ENCODE measurements around the gene OXCT1. TPM values are rescaled to one million over a fixed set of nuclear protein-coding genes. Genes with fewer than 3 reads are reported as not detected.

Gene OXCT1
- total and polyA plus RNA-seq, 2 of the 8 experiments (the other 6 are each of a cell fraction or from before 2014, with no cell fraction given), result 10.1 to 28.2 TPM

DNA sequence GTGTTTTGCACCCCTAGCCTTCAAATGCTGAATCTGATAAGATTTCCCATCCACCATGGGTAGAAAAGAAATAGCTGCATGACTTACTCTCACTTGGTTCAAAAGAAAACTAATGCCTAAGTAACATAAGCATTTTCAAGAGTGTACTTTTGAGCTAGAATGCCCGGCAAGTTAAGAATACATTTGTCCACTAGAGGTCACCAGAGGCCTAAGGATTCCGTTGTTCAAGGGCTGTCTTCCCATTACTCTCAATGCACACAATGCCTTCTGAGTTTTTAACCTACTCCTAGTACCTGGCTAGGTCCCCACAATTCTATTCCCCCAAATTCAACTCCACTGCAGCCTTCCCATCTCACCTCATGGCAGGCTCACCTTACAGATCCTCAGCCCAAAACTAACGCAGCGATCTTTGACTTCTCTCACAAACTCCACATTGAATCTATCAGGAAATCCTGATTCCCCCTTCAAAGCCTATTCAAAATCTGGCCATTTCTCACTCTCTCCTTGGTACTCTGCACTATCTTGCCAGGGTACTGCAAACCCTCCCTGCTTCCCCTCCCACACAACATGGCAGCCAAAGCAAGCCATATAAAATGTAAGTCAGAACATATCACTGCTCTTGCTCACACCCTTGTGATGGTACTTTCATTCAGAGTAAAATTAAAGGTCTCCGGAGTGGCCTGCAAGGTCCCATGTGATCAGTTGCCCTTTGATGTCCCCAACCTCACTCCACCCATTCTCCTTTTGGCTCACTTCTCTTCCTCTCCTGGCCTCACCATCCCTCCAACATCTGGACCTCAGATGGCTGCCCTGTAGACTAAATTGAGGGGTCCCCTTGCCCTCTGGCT, 13.4 kb downstream of the OXCT1 start:
- Histone ChIP-seq H3K23me2 (ENCODE audit: low read depth, low read length) (no peaks in the 10 kb centered on the region), H3K14ac (ENCODE audit: insufficient read length) (no peak overlapping the region), H3K4me2 (ENCODE audit: insufficient read depth in 1 of 2, low read depth in 2 of 2, low read length in 2 of 2) (no peak overlapping the region), H4K5ac (ENCODE audit: insufficient read length, low read depth, low read length) (no peak overlapping the region), H2AFZ (ENCODE audit: low read length) (no peak overlapping the region), H2AK5ac (ENCODE audit: low read depth, low read length) (no peak overlapping the region), H3K27ac (ENCODE audit: low read depth, low read length) (no peak overlapping the region), H4K91ac (replicated peaks; ENCODE audit: insufficient read length, low read length) (no peak overlapping the region), H4K20me1 (replicated peaks in 1 of 2; ENCODE audit: control insufficient read depth in 1 of 2, insufficient read depth in 2 of 2, low read length in 2 of 2) (peaks cover 0 to 3% of the 10 kb centered on the region in 2 experiments), H3K4me3 (ENCODE audit: extremely low read depth in 1 of 4, insufficient read depth in 2 of 4, low read depth in 3 of 4, low read length in 4 of 4) (no peak overlapping the region), H3K23ac (ENCODE audit: insufficient read length) (no peak overlapping the region), H3K4me1 (replicated peaks in 1 of 4; ENCODE audit: control insufficient read depth in 3 of 4, insufficient read depth in 4 of 4, low read length in 3 of 4) (no peaks in the 10 kb centered on the region), H4K8ac (ENCODE audit: extremely low read depth, insufficient read depth, low read length) (0 out of 2 replicates have a peak overlapping the region, but pooled peaks have one; percentile 12), H3K4ac (replicated peaks; ENCODE audit: insufficient read length, low read depth, low read length) (no peak overlapping the region), H2BK12ac (ENCODE audit: low read depth, low read length) (no peak overlapping the region), H3K9ac (replicated peaks in 1 of 4; ENCODE audit: extremely low read depth in 1 of 4, low read depth in 3 of 4, low read length in 3 of 4) (no peak overlapping the region), H2BK15ac (ENCODE audit: low read length) (no peak overlapping the region), H3K27me3 (replicated peaks in 1 of 4; ENCODE audit: control insufficient read depth in 3 of 4, extremely low read depth in 1 of 4, insufficient read depth in 3 of 4, low read length in 3 of 4) (peaks cover 0 to 2% (median 0%) of the 10 kb centered on the region in 4 experiments; a peak in 1 of 7 replicates), H3K79me2 (ENCODE audit: control insufficient read depth in 1 of 2, insufficient read depth in 2 of 2, low read length in 2 of 2) (no peaks in the 10 kb centered on the region), H3K56ac (replicated peaks; ENCODE audit: insufficient read length, low read depth, low read length) (no peak overlapping the region), H2BK5ac (ENCODE audit: low read depth, low read length) (no peak overlapping the region), H2BK120ac (replicated peaks; ENCODE audit: low read depth, low read length) (no peak overlapping the region), H3K36me3 (ENCODE audit: control insufficient read depth in 2 of 4, insufficient read depth in 4 of 4, low read length in 3 of 4) (peaks cover 2 to 21% (median 7%) of the 10 kb centered on the region in 4 experiments; a peak in 5 of 8 replicates), H3K18ac (ENCODE audit: extremely low read depth, low read length) (no peak overlapping the region), H3K79me1 (ENCODE audit: low read depth, low read length) (no peaks in the 10 kb centered on the region), H2BK20ac (ENCODE audit: low read length) (no peak overlapping the region), H3K9me3 (ENCODE audit: insufficient read depth in 2 of 2, low read depth in 1 of 2, low read length in 1 of 2) (no peaks in the 10 kb centered on the region)
- DNase-seq (ENCODE audit: low read depth in 1 of 2, low spot score in 2 of 2), result peak in 1 of 2 experiments; percentile 60
- TF ChIP-seq, protein P1, sequence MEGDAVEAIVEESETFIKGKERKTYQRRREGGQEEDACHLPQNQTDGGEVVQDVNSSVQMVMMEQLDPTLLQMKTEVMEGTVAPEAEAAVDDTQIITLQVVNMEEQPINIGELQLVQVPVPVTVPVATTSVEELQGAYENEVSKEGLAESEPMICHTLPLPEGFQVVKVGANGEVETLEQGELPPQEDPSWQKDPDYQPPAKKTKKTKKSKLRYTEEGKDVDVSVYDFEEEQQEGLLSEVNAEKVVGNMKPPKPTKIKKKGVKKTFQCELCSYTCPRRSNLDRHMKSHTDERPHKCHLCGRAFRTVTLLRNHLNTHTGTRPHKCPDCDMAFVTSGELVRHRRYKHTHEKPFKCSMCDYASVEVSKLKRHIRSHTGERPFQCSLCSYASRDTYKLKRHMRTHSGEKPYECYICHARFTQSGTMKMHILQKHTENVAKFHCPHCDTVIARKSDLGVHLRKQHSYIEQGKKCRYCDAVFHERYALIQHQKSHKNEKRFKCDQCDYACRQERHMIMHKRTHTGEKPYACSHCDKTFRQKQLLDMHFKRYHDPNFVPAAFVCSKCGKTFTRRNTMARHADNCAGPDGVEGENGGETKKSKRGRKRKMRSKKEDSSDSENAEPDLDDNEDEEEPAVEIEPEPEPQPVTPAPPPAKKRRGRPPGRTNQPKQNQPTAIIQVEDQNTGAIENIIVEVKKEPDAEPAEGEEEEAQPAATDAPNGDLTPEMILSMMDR (IDR thresholded peaks at IDR 0.05; ENCODE audit: control extremely low read depth in 1 of 3, insufficient read depth in 1 of 3, low read depth in 1 of 3, low read length in 3 of 3), result peak in 2 of 3 experiments; percentile 70 to 73; a peak in 3 of 4 replicates
- no peak for TF ChIP-seq HDAC6 (IDR thresholded peaks at IDR 0.05; ENCODE audit: low read depth, low read length)
- peak; percentile 90 to 91 for TF ChIP-seq RAD21 (IDR thresholded peaks at IDR 0.05 in 1 of 2, conservative IDR thresholded peaks at IDR 0.05 in 1 of 2; ENCODE audit: low read depth in 2 of 2, low read length in 2 of 2)
- ChIA-PET CTCF (ENCODE audit: partially characterized antibody) (interaction anchor here (0.5 to 5.3 kb wide), 23 partner anchors 9 to 811 kb away, joined by 3 to 56 read pairs (median 4); partner anchors contain the start of genes GHR and RIMOC1), POLR2A (ENCODE audit: partially characterized antibody) (interaction anchor here (0.7 to 1.3 kb wide), 3 partner anchors 10 to 201 kb away, joined by 3 to 4 read pairs (median 3); partner anchors contain the start of gene OXCT1)
- WGBS, 2 experiments (ENCODE audit: extremely low coverage in 1 of 2, insufficient coverage in 1 of 2, insufficient read length in 1 of 2, insufficient replicate concordance in 2 of 2, low coverage in 1 of 2, low lambda C conversion rate in 2 of 2, missing lambda C conversion rate in 1 of 2), result 51% methylated on average over 5 of the region's 5 CpGs; no CpG with 5 or more reads in 1 of the 2 experiments
- peak; percentile 71 for FAIRE-seq

Data from H1 (cell line).